Measurements from ENCODE around the gene MAX. TPM values are rescaled to one million over a fixed set of nuclear protein-coding genes. Genes with fewer than 3 reads are reported as not detected.

Gene MAX, protein sequence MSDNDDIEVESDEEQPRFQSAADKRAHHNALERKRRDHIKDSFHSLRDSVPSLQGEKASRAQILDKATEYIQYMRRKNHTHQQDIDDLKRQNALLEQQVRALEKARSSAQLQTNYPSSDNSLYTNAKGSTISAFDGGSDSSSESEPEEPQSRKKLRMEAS
- 100 to 1,000 TPM; 159 to 171 TPM for total RNA-seq
- polyA plus RNA-seq (2013, experiment 1 of 2), result 116 TPM
- 122 TPM for polyA plus RNA-seq (2013, experiment 2 of 2)
- total RNA-seq, result 51.0 to 204 (median 140) reads per million in 172 experiments

DNA sequence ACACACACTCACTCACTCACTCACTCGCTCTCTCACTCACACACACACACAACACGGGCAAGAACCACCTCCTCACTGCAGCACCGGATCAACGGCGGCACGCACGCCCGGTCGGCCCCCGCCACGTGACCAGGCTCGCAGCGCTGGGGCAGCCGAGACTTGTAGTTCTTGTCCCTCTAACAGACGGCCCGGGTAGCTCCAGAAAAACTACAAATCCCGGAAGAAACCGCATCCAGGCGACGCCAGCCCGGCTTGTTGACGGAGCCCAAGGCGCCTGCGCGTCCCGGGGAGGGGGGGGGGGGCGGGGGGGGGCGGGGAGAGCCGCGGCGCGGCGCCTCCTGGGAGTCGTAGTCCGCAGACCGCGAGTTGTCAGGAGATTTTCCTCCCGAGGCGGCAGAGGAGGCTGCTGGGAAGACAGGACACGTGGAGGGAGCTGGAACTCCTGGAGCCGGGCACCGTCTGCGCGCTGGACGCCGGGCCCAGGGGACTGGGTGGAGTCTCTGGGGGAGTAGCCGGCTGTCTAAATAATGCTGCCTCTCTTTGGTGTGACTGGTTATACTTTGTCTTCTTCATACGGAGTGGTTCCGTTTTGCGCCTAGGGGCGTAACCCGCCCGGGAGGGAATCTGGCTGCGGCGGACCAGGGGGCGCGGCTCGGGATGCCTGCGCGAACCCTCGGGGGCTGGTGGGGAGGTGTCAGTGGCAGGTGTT, at the start of gene MAX:
MAX (minus strand) TSS at position 77 of the 709 bp plus-strand sequence. CDS start 178 bp downstream, outside the sequence.
- no peaks in the 10 kb centered on the region for H3K9me3 Mint-ChIP-seq
- Histone ChIP-seq H3K4me3 (ENCODE audit: low read length) (peak within 1 kb of the TSS; percentile 98), H3K27ac (ENCODE audit: low read depth in 1 of 2, low read length in 2 of 2) (peak within 1 kb of the TSS; percentile 98 to 100), H3K9me3 (ENCODE audit: control insufficient read depth in 1 of 2, insufficient read depth in 1 of 2, low read length in 2 of 2) (no peaks in the 10 kb centered on the region), H3K27me3 (ENCODE audit: control insufficient read depth in 1 of 2, insufficient read depth in 2 of 2, low read length in 2 of 2) (no peaks in the 10 kb centered on the region), H3K36me3 (ENCODE audit: insufficient read depth, low read length) (peaks cover 5% of the 10 kb centered on the region), H3K4me1 (ENCODE audit: insufficient read depth, low read length) (peaks cover 21% of the 10 kb centered on the region)
- H3K27me3 Mint-ChIP-seq, result peaks cover 4% of the 10 kb centered on the region
- CTCF ChIA-PET, result interaction anchor here (1.2 to 1.3 kb wide), 2 partner anchors 111 to 309 kb away, joined by 3 to 4 read pairs; no protein-coding TSS in a partner anchor
- peak within 1 kb of the TSS; percentile 90 for H3K27ac Mint-ChIP-seq
- POLR2A ChIA-PET, result interaction anchor here (0.6 to 1.9 kb wide), 23 partner anchors 9 to 1559 kb away, joined by 3 to 22 read pairs (median 4); partner anchors contain the start of genes FNTB and PPP2R5E
- ATAC-seq (ENCODE audit: poor library complexity) (peak; percentile 89), DNase-seq (peak; percentile 96 to 100 (median 98))
- H3K36me3 Mint-ChIP-seq (ENCODE audit: low read depth), result peaks cover 28% of the 10 kb centered on the region
- TF ChIP-seq, protein P1, sequence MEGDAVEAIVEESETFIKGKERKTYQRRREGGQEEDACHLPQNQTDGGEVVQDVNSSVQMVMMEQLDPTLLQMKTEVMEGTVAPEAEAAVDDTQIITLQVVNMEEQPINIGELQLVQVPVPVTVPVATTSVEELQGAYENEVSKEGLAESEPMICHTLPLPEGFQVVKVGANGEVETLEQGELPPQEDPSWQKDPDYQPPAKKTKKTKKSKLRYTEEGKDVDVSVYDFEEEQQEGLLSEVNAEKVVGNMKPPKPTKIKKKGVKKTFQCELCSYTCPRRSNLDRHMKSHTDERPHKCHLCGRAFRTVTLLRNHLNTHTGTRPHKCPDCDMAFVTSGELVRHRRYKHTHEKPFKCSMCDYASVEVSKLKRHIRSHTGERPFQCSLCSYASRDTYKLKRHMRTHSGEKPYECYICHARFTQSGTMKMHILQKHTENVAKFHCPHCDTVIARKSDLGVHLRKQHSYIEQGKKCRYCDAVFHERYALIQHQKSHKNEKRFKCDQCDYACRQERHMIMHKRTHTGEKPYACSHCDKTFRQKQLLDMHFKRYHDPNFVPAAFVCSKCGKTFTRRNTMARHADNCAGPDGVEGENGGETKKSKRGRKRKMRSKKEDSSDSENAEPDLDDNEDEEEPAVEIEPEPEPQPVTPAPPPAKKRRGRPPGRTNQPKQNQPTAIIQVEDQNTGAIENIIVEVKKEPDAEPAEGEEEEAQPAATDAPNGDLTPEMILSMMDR (IDR thresholded peaks at IDR 0.05), result no peak
- peaks cover 44% of the 10 kb centered on the region for H3K4me1 Mint-ChIP-seq (ENCODE audit: low read depth)
- intact Hi-C loops (cut with DNase I, micrococcal nuclease), result loop anchor here (2.0 to 5.0 kb wide), 6 partner anchors 116 to 1405 kb away; partner anchors contain the start of genes FNTB (in 2 of the 2), FUT8 (in 2 of the 2), ZBTB1 (in 2 of the 2) and ZBTB25 (in 2 of the 2)
- peak within 1 kb of the TSS; percentile 91 for H3K4me3 Mint-ChIP-seq

DNA sequence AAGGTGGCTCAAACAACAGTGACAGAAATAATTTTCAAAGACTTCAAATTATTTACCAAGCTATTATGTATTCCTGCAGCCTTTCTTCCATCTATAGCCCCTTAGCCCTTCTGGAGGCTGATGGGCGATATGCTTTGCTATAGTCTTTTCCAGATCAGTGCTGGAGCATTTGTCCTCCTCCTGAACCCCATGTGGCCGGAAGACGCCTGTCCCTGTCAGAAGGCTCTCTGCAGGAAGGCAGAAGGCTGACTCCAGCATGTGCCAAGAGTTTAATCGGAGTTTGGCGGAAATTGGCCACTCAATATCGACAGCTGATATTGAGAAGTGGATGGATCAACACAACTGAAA, 49.3 kb upstream of the MAX start:
- Mint-ChIP-seq H3K27ac (no peak overlapping the region), H3K4me3 (no peak overlapping the region), H3K4me1 (ENCODE audit: low read depth) (no peaks in the 10 kb centered on the region), H3K36me3 (ENCODE audit: low read depth) (no peaks in the 10 kb centered on the region), H3K27me3 (no peaks in the 10 kb centered on the region), H3K9me3 (no peaks in the 10 kb centered on the region)
- H3K36me3 ChIP-seq (ENCODE audit: insufficient read depth, low read length), result no peaks in the 10 kb centered on the region
- no peak for ATAC-seq (ENCODE audit: poor library complexity)
- no peaks in the 10 kb centered on the region for H3K27me3 ChIP-seq (ENCODE audit: control insufficient read depth in 1 of 2, insufficient read depth in 2 of 2, low read length in 2 of 2)
- DNase-seq, result no peak
- no peaks in the 10 kb centered on the region for H3K4me1 ChIP-seq (ENCODE audit: insufficient read depth, low read length)
- intact Hi-C loops (cut with DNase I, micrococcal nuclease), result no loop called here
- ChIA-PET CTCF (no interaction called here), POLR2A (no interaction called here)
- no peaks in the 10 kb centered on the region for H3K9me3 ChIP-seq (ENCODE audit: control insufficient read depth in 1 of 2, insufficient read depth in 1 of 2, low read length in 2 of 2)
- no peak overlapping the region for H3K27ac ChIP-seq (ENCODE audit: low read depth in 1 of 2, low read length in 2 of 2)
- TF ChIP-seq, protein P1 (IDR thresholded peaks at IDR 0.05), result no peak
- H3K4me3 ChIP-seq (ENCODE audit: low read length), result no peak overlapping the region

DNA sequence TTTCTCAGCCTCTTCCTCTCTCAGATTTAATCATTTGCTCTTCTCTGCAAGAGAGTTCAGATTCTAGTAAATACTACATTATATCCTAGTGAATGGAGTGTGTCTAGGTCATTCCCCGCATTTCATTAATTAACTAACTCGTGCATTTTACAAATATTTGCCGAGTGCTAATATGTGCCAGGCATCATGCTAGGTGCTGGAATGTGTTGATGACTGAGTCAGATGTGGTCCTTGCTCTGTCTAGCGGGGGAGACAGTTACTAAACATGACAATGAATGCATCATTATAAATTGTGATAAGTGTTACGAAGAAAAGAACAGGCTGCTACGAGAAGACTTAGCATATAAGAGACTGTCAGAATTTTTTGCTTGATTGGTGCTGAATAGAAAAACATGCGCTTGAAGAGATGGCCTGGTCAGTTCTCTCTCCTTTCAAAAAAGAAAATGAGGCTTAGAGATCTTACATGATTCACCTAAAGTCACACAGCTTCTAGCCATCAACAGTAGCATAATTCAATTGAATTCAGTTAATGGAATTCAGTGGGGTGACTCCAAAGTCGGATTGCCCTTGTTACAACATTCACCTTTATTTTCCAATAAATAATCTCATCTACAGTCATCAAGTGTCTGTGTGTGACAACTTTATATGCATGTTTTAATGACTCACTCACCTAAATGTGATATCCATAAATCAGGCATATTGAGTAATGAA, 48.7 kb upstream of the MAX start:
- no peak for ATAC-seq (ENCODE audit: poor library complexity)
- intact Hi-C loops (cut with DNase I, micrococcal nuclease), result no loop called here
- Histone ChIP-seq H3K9me3 (ENCODE audit: control insufficient read depth in 1 of 2, insufficient read depth in 1 of 2, low read length in 2 of 2) (no peaks in the 10 kb centered on the region), H3K4me3 (ENCODE audit: low read length) (no peak overlapping the region), H3K36me3 (ENCODE audit: insufficient read depth, low read length) (no peaks in the 10 kb centered on the region), H3K27ac (ENCODE audit: low read depth in 1 of 2, low read length in 2 of 2) (no peak overlapping the region), H3K4me1 (ENCODE audit: insufficient read depth, low read length) (no peaks in the 10 kb centered on the region), H3K27me3 (ENCODE audit: control insufficient read depth in 1 of 2, insufficient read depth in 2 of 2, low read length in 2 of 2) (no peaks in the 10 kb centered on the region)
- ChIA-PET CTCF (no interaction called here), POLR2A (no interaction called here)
- no peaks in the 10 kb centered on the region for H3K36me3 Mint-ChIP-seq (ENCODE audit: low read depth)
- no peaks in the 10 kb centered on the region for H3K4me1 Mint-ChIP-seq (ENCODE audit: low read depth)
- TF ChIP-seq, protein P1 (IDR thresholded peaks at IDR 0.05), result no peak
- H3K9me3 Mint-ChIP-seq, result no peaks in the 10 kb centered on the region
- H3K27me3 Mint-ChIP-seq, result no peaks in the 10 kb centered on the region
- no peak overlapping the region for H3K4me3 Mint-ChIP-seq
- no peak overlapping the region for H3K27ac Mint-ChIP-seq
- no peak for DNase-seq

Data from CD4-positive, alpha-beta T cell (primary cell).